Hematopoietic multipotent progenitor cell treated with erythropoietin and hydrocortisone succinate and interleukin-3 and kit ligand, for 17 days (in vitro differentiated cells): Measurements from ENCODE around the gene WBP11.

ENCODE experiments used
- DNase-seq: peaks from one replicate; pipeline ENCODE4 v3.0.0-alpha.2; 2015; ENCODE audit warnings: low spot score

The WBP11 gene

GRCh38 chr12:14803011-14803829, at the start of gene WBP11, which contains the start of gene C12orf60:
TSS of gene WBP11 (minus strand) at chr12:14803478. CDS start at chr12:14801383, 2,095 bp downstream.
TSS of gene C12orf60 (plus strand) at chr12:14803670. CDS start at chr12:14822936, 19,266 bp downstream.
- DNase-seq: peak; percentile 91

GRCh38 chr12:14852880-14853279, 49.6 kb upstream of the WBP11 start:
- no peak for DNase-seq

- DNase-seq: no peak
Measured at GRCh38 chr12:14850929-14851663, 47.8 kb upstream of the WBP11 start.

GRCh38 chr12:14849661-14850060, 46.4 kb upstream of the WBP11 start:
- no peak for DNase-seq

- peak; percentile 4 for DNase-seq
Measured at GRCh38 chr12:14846876-14847580, 43.8 kb upstream of the WBP11 start.

GRCh38 chr12:14846042-14846587, 42.8 kb upstream of the WBP11 start:
- peak; percentile 33 for DNase-seq

GRCh38 chr12:14845350-14845750, 42.1 kb upstream of the WBP11 start:
- peak; percentile 89 for DNase-seq

GRCh38 chr12:14844401-14844800, 41.1 kb upstream of the WBP11 start:
- DNase-seq: peak; percentile 63

- peak; percentile 92 for DNase-seq
Measured at GRCh38 chr12:14843425-14843887, 40.2 kb upstream of the WBP11 start, which contains the start of gene ART4. TSS of gene ART4 (minus strand) at chr12:14843526. CDS start at chr12:14843113, 413 bp downstream.

GRCh38 chr12:14842315-14842714, 39.0 kb upstream of the WBP11 start:
- no peak for DNase-seq

- DNase-seq: peak; percentile 76
Measured at GRCh38 chr12:14841761-14842160, 38.5 kb upstream of the WBP11 start.

GRCh38 chr12:14840616-14841015, 37.3 kb upstream of the WBP11 start:
- DNase-seq: peak; percentile 39

- peak; percentile 30 for DNase-seq
Measured at GRCh38 chr12:14839262-14839661, 36.0 kb upstream of the WBP11 start.

- DNase-seq: peak; percentile 73
Measured at GRCh38 chr12:14836336-14837210, 33.3 kb upstream of the WBP11 start.

GRCh38 chr12:14834509-14834908, 31.2 kb upstream of the WBP11 start:
- DNase-seq: peak; percentile 43

GRCh38 chr12:14833952-14834351, 30.7 kb upstream of the WBP11 start:
- DNase-seq: peak; percentile 45

- DNase-seq: no peak
Measured at GRCh38 chr12:14833336-14833735, 30.1 kb upstream of the WBP11 start.

- no peak for DNase-seq
Measured at GRCh38 chr12:14828892-14829291, 25.6 kb upstream of the WBP11 start.

- DNase-seq: no peak
Measured at GRCh38 chr12:14827043-14827442, 23.8 kb upstream of the WBP11 start.

- no peak for DNase-seq
Measured at GRCh38 chr12:14826491-14826890, 23.2 kb upstream of the WBP11 start.

GRCh38 chr12:14825256-14825655, 22.0 kb upstream of the WBP11 start:
- DNase-seq: no peak
